ENCODE data around the gene OR9I1.

- TF ChIP-seq POLR2AphosphoS5 (IDR thresholded peaks at IDR 0.05) (no peak), CTCF (IDR thresholded peaks at IDR 0.05) (no peak)
Observed at GRCh38 chr11:58121096-58121495, 4.2 kb downstream of the OR9I1 start.

Measured in gastroesophageal sphincter (tissue), 3 donors.